ENCODE measurements around the gene THAP3. TPM values are rescaled to one million over a fixed set of nuclear protein-coding genes. Genes with fewer than 3 reads are reported as not detected.
A peak's percentile ranks its signal among the peaks of the same experiment; 100 is the strongest.

Gene THAP3
- total and polyA plus RNA-seq, 7 donors = 12.6 to 30.6 (median 22.7) TPM

GRCh38 chr1:6591644-6592043 lies 33.0 kb upstream of the THAP3 start:
- no peak for TF ChIP-seq POLR2A (IDR thresholded peaks at IDR 0.05)
- no peak for TF ChIP-seq POLR2AphosphoS5 (IDR thresholded peaks at IDR 0.05)
- TF ChIP-seq, protein P1, sequence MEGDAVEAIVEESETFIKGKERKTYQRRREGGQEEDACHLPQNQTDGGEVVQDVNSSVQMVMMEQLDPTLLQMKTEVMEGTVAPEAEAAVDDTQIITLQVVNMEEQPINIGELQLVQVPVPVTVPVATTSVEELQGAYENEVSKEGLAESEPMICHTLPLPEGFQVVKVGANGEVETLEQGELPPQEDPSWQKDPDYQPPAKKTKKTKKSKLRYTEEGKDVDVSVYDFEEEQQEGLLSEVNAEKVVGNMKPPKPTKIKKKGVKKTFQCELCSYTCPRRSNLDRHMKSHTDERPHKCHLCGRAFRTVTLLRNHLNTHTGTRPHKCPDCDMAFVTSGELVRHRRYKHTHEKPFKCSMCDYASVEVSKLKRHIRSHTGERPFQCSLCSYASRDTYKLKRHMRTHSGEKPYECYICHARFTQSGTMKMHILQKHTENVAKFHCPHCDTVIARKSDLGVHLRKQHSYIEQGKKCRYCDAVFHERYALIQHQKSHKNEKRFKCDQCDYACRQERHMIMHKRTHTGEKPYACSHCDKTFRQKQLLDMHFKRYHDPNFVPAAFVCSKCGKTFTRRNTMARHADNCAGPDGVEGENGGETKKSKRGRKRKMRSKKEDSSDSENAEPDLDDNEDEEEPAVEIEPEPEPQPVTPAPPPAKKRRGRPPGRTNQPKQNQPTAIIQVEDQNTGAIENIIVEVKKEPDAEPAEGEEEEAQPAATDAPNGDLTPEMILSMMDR (IDR thresholded peaks at IDR 0.05) = no peak
- TF ChIP-seq EP300 (IDR thresholded peaks at IDR 0.05) = no peak
- Histone ChIP-seq H3K27me3 (no peaks in the 10 kb centered on the region), H3K27ac (peak overlapping the region; percentile 4 to 40 (median 31)), H3K36me3 (peaks cover 50 to 90% (median 76%) of the 10 kb centered on the region in 4 donors), H3K4me3 (no peak overlapping the region), H3K9me3 (no peaks in the 10 kb centered on the region), H3K4me1 (peaks cover 0 to 60% (median 55%) of the 10 kb centered on the region in 4 donors)
- WGBS, 2 donors = 90 to 92% methylated on average over 6 of the region's 6 CpGs
- intact Hi-C loops (cut with DNase I) = no loop called here
- DNase-seq = no peak

GRCh38 chr1:6592441-6592840 lies 32.2 kb upstream of the THAP3 start:
- Histone ChIP-seq H3K4me1 (peaks cover 0 to 60% (median 55%) of the 10 kb centered on the region in 4 donors), H3K4me3 (no peak overlapping the region), H3K36me3 (peaks cover 56 to 98% (median 84%) of the 10 kb centered on the region in 4 donors), H3K9me3 (no peaks in the 10 kb centered on the region), H3K27me3 (no peaks in the 10 kb centered on the region), H3K27ac (peak overlapping the region in 1 of 4 donors; percentile 40)
- TF ChIP-seq EP300 (IDR thresholded peaks at IDR 0.05) = no peak
- TF ChIP-seq POLR2AphosphoS5 (IDR thresholded peaks at IDR 0.05) = no peak
- TF ChIP-seq, protein P1 (IDR thresholded peaks at IDR 0.05) = no peak
- TF ChIP-seq POLR2A (IDR thresholded peaks at IDR 0.05) = no peak
- WGBS, 2 donors = 53 to 60% methylated on average over 5 of the region's 5 CpGs
- DNase-seq = no peak
- intact Hi-C loops (cut with DNase I) = no loop called here

DNA sequence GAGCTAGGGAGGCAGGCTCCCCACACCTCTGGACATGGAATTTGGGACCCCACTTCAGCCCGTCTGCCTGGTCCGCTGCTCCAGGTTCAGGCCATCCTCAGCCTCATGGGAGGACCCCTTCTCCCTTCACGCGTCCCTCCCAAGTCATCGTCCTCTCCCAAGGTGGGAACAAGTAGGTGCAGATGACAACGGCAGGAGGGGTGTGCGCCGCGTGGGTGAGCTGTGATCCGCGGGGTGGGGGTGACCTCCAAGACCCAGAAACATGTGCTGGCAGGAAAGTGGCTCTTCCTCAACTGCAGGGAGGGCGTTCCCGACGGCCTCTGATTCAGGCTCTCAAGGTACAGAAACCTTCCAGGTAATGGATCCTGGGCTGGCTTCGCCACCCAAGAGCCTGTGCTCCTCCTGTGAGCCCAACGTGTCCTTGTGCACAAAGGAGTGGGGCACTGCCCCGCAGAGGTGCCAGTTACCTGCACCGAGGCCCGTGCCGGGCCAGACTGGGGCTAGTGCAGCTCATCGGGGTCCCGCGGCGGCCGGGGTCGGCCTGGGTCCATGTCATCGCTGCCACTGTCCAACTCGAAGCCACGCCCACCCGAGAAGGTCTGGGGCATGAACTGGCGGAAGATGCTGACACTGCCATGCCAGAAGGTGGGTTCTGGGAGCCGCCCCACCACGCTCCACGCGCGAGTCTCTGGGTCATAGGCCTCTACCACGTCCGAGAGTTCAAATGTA lies 31.6 kb upstream of the THAP3 start:
- intact Hi-C loops (cut with DNase I) = no loop called here
- H3K4me1 ChIP-seq = peaks cover 0 to 60% (median 55%) of the 10 kb centered on the region in 4 donors
- 94 to 95% methylated on average over 38 of the region's 38 CpGs for WGBS, 2 donors

DNA sequence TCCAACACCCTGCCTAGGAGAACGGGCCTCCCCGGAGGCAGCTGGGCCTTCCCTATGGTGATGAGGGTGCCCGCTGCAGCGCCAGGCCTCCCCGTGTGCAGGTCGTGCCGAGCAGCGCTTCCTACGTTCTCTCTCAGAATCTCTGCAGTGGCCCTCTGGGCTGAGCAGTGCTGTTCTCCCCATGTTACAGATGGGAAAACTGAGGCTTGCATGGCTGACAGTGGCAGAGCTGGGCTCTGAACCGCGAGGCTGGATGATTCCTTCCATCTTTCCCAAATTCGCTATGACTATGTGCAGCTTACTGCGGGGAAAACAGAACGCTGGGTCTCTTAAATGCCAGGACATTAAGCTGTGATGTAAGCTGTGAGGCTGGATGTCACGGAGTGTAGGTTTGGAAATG lies 30.9 kb upstream of the THAP3 start:
- no peak for DNase-seq
- 95 to 96% methylated on average over 15 of the region's 15 CpGs for WGBS, 2 donors

More for the DNA sequence above, 31.6 kb upstream of the THAP3 start:
- no peak overlapping the region for H3K27ac ChIP-seq
- no peaks in the 10 kb centered on the region for H3K27me3 ChIP-seq
- no peaks in the 10 kb centered on the region for H3K9me3 ChIP-seq
- H3K36me3 ChIP-seq = peaks cover 61 to 98% (median 87%) of the 10 kb centered on the region in 4 donors
- no peak overlapping the region for H3K4me3 ChIP-seq
- DNase-seq = no peak
- no peak for TF ChIP-seq POLR2AphosphoS5 (IDR thresholded peaks at IDR 0.05)
- TF ChIP-seq, protein P1 (IDR thresholded peaks at IDR 0.05) = no peak
- TF ChIP-seq EP300 (IDR thresholded peaks at IDR 0.05) = no peak
- no peak for TF ChIP-seq POLR2A (IDR thresholded peaks at IDR 0.05)

More for the DNA sequence above, 30.9 kb upstream of the THAP3 start:
- H3K27me3 ChIP-seq = no peaks in the 10 kb centered on the region
- TF ChIP-seq EP300 (IDR thresholded peaks at IDR 0.05) = no peak
- TF ChIP-seq, protein P1 (IDR thresholded peaks at IDR 0.05) = no peak
- TF ChIP-seq POLR2AphosphoS5 (IDR thresholded peaks at IDR 0.05) = no peak
- TF ChIP-seq POLR2A (IDR thresholded peaks at IDR 0.05) = no peak
- H3K36me3 ChIP-seq = peaks cover 55 to 98% (median 88%) of the 10 kb centered on the region in 4 donors
- H3K4me3 ChIP-seq = no peak overlapping the region
- H3K4me1 ChIP-seq = peaks cover 0 to 60% (median 57%) of the 10 kb centered on the region in 4 donors
- H3K27ac ChIP-seq = no peak overlapping the region
- no peaks in the 10 kb centered on the region for H3K9me3 ChIP-seq
- intact Hi-C loops (cut with DNase I) = no loop called here
